Ishikawa (cell line): Measurements from ENCODE around the gene PODXL2.

Experiments
- CEBPB ChIP-seq: IDR thresholded peaks from 2 replicates; pipeline ENCODE4 v1.6.1; 2012
- CREB1 ChIP-seq: IDR thresholded peaks from 2 replicates; pipeline ENCODE4 v1.6.1; 2012; ENCODE audit warnings: low read depth
- EGR1 ChIP-seq: IDR thresholded peaks from 2 replicates; pipeline ENCODE4 v1.6.1; 2012
- EP300 ChIP-seq: IDR thresholded peaks from 2 replicates; pipeline ENCODE4 v1.6.1; 2012; ENCODE audit warnings: borderline replicate concordance
- FOXM1 ChIP-seq: IDR thresholded peaks from 2 replicates; pipeline ENCODE4 v1.6.1; 2012; ENCODE audit warnings: low read depth, borderline replicate concordance
- NFIC ChIP-seq: IDR thresholded peaks from 2 replicates; pipeline ENCODE4 v1.6.1; 2012
- RAD21 ChIP-seq: IDR thresholded peaks from 2 replicates; pipeline ENCODE4 v1.6.1; 2012; ENCODE audit warnings: low read depth
- TAF1 ChIP-seq: IDR thresholded peaks from 2 replicates; pipeline ENCODE4 v1.6.1; 2012; ENCODE audit warnings: low read depth, mild to moderate bottlenecking
- TCF12 ChIP-seq: IDR thresholded peaks from 2 replicates; pipeline ENCODE4 v1.6.1; 2012; ENCODE audit warnings: low read depth
- TEAD4 ChIP-seq: IDR thresholded peaks from 2 replicates; pipeline ENCODE4 v1.6.1; 2012
- YY1 ChIP-seq: IDR thresholded peaks from 2 replicates; pipeline ENCODE4 v1.6.1; 2012; ENCODE audit warnings: low read depth
- ZBTB7A ChIP-seq: IDR thresholded peaks from 2 replicates; pipeline ENCODE4 v1.6.1; 2012; ENCODE audit warnings: low read depth
- TF ChIP-seq, protein P1 (sequence below): IDR thresholded peaks from 2 replicates; pipeline ENCODE4 v1.6.1; 2012; ENCODE audit warnings: low read depth, mild to moderate bottlenecking
- TF ChIP-seq, protein P2 (sequence below): IDR thresholded peaks from 2 replicates; pipeline ENCODE4 v1.6.1; 2012
- TF ChIP-seq, protein P3 (sequence below): IDR thresholded peaks from 2 replicates; pipeline ENCODE4 v1.6.1; 2012

The PODXL2 gene

DNA sequence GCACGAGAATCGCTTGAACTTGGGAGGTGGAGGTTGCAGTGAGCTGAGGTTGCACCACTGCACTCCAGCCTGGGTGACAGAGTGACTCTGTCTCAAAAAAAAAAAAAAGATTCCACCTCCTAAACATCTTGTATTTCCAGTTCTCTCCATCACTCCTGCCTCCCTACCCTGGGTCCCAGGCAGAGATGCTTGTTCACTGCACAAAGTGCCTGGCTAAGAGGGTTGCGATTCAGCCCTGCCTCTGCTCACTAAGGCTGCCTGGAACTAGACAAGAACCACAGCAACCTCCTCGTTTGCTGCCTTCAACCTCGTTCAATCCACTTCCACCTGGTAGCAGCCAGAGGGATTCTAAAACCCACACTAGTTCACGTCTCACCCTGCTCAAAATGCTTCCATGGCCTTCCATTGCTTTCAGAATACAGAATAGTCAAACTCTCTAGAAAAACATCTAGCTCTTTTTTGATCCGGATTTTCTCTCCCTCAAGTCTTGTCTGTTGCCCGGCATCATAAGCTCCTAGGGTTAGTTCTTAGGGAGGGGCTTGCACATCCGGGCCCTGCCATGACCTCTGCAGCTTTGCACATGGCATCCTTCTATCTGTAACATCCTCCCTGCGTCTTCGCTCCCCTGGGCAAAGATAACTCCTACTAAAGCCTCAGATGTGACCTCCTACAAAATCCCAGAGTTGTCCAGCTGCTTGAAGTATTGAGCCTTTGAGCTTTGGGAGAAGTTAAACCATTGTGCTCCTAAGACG lies 31.8 kb upstream of the PODXL2 start:
- no peak for TF ChIP-seq TEAD4

DNA sequence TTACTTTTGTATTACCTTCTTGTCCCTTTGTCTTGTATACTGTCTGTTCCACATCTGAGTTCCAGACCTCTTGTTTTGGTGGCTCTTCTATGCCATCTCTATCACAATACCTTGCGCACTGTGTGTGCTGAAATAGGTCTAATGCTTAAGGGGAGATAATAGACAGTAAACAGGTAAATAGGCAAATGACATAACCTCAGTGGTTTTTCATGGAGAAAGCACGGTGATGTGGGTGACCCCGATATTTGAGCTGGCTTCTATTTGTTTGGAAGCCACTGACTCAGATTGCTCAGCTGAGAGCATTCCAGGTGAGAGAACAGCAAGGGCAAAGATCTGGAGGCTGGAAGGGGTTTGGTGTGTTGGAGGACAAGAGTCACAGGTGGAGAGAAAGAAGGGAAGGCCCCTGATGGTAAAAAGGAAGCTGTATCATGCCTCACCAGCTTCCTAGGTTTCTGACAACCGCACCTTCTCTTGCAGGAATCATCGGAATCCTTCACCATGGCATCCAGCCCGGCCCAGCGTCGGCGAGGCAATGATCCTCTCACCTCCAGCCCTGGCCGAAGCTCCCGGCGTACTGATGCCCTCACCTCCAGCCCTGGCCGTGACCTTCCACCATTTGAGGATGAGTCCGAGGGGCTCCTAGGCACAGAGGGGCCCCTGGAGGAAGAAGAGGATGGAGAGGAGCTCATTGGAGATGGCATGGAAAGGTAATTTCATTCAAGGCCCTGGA lies 30.0 kb upstream of the PODXL2 start:
- TF ChIP-seq CREB1 (no peak), FOXM1 (no peak), TEAD4 (no peak), EP300 (no peak)
- TF ChIP-seq, protein P1, sequence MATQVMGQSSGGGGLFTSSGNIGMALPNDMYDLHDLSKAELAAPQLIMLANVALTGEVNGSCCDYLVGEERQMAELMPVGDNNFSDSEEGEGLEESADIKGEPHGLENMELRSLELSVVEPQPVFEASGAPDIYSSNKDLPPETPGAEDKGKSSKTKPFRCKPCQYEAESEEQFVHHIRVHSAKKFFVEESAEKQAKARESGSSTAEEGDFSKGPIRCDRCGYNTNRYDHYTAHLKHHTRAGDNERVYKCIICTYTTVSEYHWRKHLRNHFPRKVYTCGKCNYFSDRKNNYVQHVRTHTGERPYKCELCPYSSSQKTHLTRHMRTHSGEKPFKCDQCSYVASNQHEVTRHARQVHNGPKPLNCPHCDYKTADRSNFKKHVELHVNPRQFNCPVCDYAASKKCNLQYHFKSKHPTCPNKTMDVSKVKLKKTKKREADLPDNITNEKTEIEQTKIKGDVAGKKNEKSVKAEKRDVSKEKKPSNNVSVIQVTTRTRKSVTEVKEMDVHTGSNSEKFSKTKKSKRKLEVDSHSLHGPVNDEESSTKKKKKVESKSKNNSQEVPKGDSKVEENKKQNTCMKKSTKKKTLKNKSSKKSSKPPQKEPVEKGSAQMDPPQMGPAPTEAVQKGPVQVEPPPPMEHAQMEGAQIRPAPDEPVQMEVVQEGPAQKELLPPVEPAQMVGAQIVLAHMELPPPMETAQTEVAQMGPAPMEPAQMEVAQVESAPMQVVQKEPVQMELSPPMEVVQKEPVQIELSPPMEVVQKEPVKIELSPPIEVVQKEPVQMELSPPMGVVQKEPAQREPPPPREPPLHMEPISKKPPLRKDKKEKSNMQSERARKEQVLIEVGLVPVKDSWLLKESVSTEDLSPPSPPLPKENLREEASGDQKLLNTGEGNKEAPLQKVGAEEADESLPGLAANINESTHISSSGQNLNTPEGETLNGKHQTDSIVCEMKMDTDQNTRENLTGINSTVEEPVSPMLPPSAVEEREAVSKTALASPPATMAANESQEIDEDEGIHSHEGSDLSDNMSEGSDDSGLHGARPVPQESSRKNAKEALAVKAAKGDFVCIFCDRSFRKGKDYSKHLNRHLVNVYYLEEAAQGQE, result no peak
- TF ChIP-seq, protein P2, sequence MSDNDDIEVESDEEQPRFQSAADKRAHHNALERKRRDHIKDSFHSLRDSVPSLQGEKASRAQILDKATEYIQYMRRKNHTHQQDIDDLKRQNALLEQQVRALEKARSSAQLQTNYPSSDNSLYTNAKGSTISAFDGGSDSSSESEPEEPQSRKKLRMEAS, result no peak

DNA sequence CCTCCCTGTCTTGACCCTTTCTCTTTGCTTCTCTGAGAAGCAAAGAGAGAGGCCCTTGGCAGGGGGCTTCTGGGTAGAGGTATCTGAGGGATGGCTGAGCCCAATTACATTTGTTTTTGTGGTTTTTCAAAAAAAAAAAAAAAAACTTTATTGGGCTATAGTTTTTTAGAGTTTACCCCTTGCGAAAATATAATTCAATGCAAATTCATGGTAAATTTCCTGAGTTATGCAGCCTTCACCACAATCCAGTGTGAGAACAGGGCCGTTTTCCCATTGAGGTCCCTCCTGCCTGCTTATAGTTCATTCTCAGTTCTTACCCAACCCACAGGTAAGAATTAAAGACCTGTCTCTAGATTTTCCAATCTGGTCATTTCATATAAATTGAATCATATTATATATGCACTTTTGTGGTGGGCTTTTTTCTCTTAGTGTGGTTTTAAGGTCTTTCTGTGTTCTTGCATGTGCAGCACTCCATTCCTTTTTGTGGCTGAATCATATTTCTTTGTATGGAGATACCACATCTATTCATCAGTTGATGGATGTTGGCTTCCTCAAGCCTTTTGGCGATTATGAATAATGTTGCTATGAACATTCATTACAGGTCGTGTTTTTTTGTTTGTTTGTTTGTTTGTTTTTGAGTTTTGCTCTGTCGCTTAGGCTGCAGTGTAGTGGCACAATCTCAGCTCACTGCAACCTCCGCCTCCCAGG lies 28.1 kb upstream of the PODXL2 start:
- TF ChIP-seq FOXM1, result no peak
- TF ChIP-seq RAD21, result no peak
- TF ChIP-seq, protein P1, result no peak
- TF ChIP-seq TEAD4, result no peak
- TF ChIP-seq, protein P2, result no peak
- TF ChIP-seq TCF12, result no peak
- no peak for TF ChIP-seq EGR1
- no peak for TF ChIP-seq YY1
- TF ChIP-seq, protein P3, sequence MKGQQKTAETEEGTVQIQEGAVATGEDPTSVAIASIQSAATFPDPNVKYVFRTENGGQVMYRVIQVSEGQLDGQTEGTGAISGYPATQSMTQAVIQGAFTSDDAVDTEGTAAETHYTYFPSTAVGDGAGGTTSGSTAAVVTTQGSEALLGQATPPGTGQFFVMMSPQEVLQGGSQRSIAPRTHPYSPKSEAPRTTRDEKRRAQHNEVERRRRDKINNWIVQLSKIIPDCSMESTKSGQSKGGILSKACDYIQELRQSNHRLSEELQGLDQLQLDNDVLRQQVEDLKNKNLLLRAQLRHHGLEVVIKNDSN, result no peak
- no peak for TF ChIP-seq EP300
- no peak for TF ChIP-seq CEBPB
- TF ChIP-seq TAF1, result no peak
- TF ChIP-seq CREB1, result no peak
- TF ChIP-seq ZBTB7A, result no peak
- TF ChIP-seq NFIC, result no peak

DNA sequence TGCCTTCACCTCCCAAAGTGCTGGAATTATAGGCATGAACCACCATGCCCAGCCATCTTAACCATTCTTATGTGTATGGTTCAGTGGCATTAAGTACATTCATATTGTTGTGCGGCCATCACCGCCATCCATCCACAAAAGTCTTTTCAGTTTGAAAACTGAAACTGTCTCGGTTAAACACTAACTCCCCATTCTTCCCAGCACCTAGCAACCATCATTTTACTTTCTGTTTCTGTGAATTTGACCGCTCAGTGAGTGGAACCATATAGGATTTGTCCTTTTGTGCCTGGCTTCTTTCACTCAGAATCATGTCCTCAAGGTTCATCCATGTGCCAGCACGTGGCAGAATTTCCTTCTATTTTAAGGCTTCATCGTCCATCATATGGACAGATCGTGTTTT lies 24.9 kb upstream of the PODXL2 start:
- no peak for TF ChIP-seq CEBPB
- no peak for TF ChIP-seq YY1
- TF ChIP-seq TAF1, result no peak
- TF ChIP-seq, protein P1, result no peak

DNA sequence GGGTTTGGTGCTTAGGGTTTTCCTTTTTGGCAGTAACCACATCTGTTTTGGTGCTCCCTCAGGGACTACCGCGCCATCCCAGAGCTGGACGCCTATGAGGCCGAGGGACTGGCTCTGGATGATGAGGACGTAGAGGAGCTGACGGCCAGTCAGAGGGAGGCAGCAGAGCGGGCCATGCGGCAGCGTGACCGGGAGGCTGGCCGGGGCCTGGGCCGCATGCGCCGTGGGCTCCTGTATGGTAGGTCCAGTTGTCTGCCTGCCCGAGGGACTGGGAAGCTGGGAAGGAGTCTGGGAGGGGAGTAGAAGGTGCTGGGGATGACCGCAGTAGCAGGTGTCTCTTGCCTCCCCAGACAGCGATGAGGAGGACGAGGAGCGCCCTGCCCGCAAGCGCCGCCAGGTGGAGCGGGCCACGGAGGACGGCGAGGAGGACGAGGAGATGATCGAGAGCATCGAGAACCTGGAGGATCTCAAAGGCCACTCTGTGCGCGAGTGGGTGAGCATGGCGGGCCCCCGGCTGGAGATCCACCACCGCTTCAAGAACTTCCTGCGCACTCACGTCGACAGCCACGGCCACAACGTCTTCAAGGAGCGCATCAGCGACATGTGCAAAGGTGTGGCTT lies 24.3 kb upstream of the PODXL2 start:
- no peak for TF ChIP-seq ZBTB7A
- TF ChIP-seq TAF1, result no peak
- TF ChIP-seq CREB1, result no peak
- no peak for TF ChIP-seq TEAD4
- no peak for TF ChIP-seq EP300
- no peak for TF ChIP-seq NFIC
- TF ChIP-seq FOXM1, result no peak
